Measurements from ENCODE around the gene GPR160. TPM values are rescaled to one million over a fixed set of nuclear protein-coding genes. Genes with fewer than 3 reads are reported as not detected.

GPR160 gene
- total RNA-seq, 1 donor from 2014 or later: 65.5 TPM

- DNase-seq (no peak), ATAC-seq (ENCODE audit: low read depth) (no peak)
- POLR2A ChIA-PET: interaction anchor here (0.7 to 8.2 kb wide), 19 partner anchors 9 to 299 kb away, joined by 3 to 121 read pairs (median 7); partner anchors contain the start of genes ACTRT3, GPR160, LRRC34 and LRRIQ4
- H3K4me3 Mint-ChIP-seq: peak overlapping the region; percentile 66
- H3K4me1 Mint-ChIP-seq: peaks cover 51% of the 10 kb centered on the region
- TF ChIP-seq CTCF (IDR thresholded peaks at IDR 0.05): no peak
- peak overlapping the region; percentile 87 for H3K27ac Mint-ChIP-seq
- H3K27me3 Mint-ChIP-seq: no peaks in the 10 kb centered on the region
- CTCF ChIA-PET: interaction anchor here (0.8 to 2.4 kb wide), 5 partner anchors 11 to 92 kb away, joined by 4 to 6 read pairs (median 5); no protein-coding TSS in a partner anchor
- no peaks in the 10 kb centered on the region for H3K9me3 Mint-ChIP-seq
- intact Hi-C loops (cut with micrococcal nuclease): loop anchor here (2.0 to 10.0 kb wide), 4 partner anchors 123 to 810 kb away; partner anchors contain the start of genes MECOM, PHC3 and SKIL
- peaks cover 8% of the 10 kb centered on the region for H3K36me3 Mint-ChIP-seq (ENCODE audit: low read depth)
These were observed 19.8 kb downstream of the GPR160 start for GRCh38 chr3:170057550-170057949.

GRCh38 chr3:170058127-170058526, 20.3 kb downstream of the GPR160 start:
- peaks cover 11% of the 10 kb centered on the region for H3K36me3 Mint-ChIP-seq (ENCODE audit: low read depth)
- peak overlapping the region; percentile 87 for H3K27ac Mint-ChIP-seq
- DNase-seq (no peak), ATAC-seq (ENCODE audit: low read depth) (peak; percentile 23)
- peak overlapping the region; percentile 66 for H3K4me3 Mint-ChIP-seq
- POLR2A ChIA-PET: interaction anchor here (0.7 to 8.2 kb wide), 17 partner anchors 8 to 298 kb away, joined by 3 to 121 read pairs (median 7); partner anchors contain the start of genes ACTRT3, GPR160, PHC3 and SEC62
- H3K9me3 Mint-ChIP-seq: no peaks in the 10 kb centered on the region
- no peak for TF ChIP-seq CTCF (IDR thresholded peaks at IDR 0.05)
- CTCF ChIA-PET: interaction anchor here (1.1 to 2.4 kb wide), 3 partner anchors 11 to 36 kb away, joined by 4 to 6 read pairs (median 5); no protein-coding TSS in a partner anchor
- peaks cover 51% of the 10 kb centered on the region for H3K4me1 Mint-ChIP-seq
- intact Hi-C loops (cut with micrococcal nuclease): loop anchor here (5.0 to 10.0 kb wide), 2 partner anchors 393 to 809 kb away; partner anchors contain the start of gene MECOM
- no peaks in the 10 kb centered on the region for H3K27me3 Mint-ChIP-seq

GRCh38 chr3:170059447-170059846, 21.7 kb downstream of the GPR160 start:
- intact Hi-C loops (cut with micrococcal nuclease): loop anchor here (5.0 to 10.0 kb wide), 2 partner anchors 395 to 808 kb away; partner anchors contain the start of gene MECOM
- H3K27ac Mint-ChIP-seq: peak overlapping the region; percentile 46
- ChIA-PET CTCF (no interaction called here), POLR2A (interaction anchor here (1.2 to 8.2 kb wide), 3 partner anchors 15 to 22 kb away, joined by 3 to 121 read pairs (median 6); partner anchors contain the start of gene GPR160)
- H3K4me1 Mint-ChIP-seq: peaks cover 45% of the 10 kb centered on the region
- TF ChIP-seq CTCF (IDR thresholded peaks at IDR 0.05): no peak
- H3K4me3 Mint-ChIP-seq: no peak overlapping the region
- ATAC-seq (ENCODE audit: low read depth) (no peak), DNase-seq (no peak)
- H3K9me3 Mint-ChIP-seq: no peaks in the 10 kb centered on the region
- no peaks in the 10 kb centered on the region for H3K27me3 Mint-ChIP-seq
- peaks cover 18% of the 10 kb centered on the region for H3K36me3 Mint-ChIP-seq (ENCODE audit: low read depth)

- ChIA-PET CTCF (no interaction called here), POLR2A (interaction anchor here (0.8 kb wide), 1 partner anchor 17 kb away, joined by 3 read pairs; no protein-coding TSS in a partner anchor)
- Mint-ChIP-seq H3K4me1 (peaks cover 19% of the 10 kb centered on the region), H3K27me3 (no peaks in the 10 kb centered on the region), H3K27ac (no peak overlapping the region), H3K9me3 (no peaks in the 10 kb centered on the region), H3K4me3 (no peak overlapping the region), H3K36me3 (ENCODE audit: low read depth) (peaks cover 28% of the 10 kb centered on the region)
- intact Hi-C loops (cut with micrococcal nuclease): no loop called here
- no peak for DNase-seq
- no peak for ATAC-seq (ENCODE audit: low read depth)
- no peak for TF ChIP-seq CTCF (IDR thresholded peaks at IDR 0.05)
These were observed 24.3 kb downstream of the GPR160 start for GRCh38 chr3:170062068-170062467.

- ATAC-seq (ENCODE audit: low read depth): no peak
- TF ChIP-seq CTCF (IDR thresholded peaks at IDR 0.05): no peak
- CTCF ChIA-PET: no interaction called here
- H3K27me3 Mint-ChIP-seq: no peaks in the 10 kb centered on the region
- POLR2A ChIA-PET: interaction anchor here (0.7 to 0.8 kb wide), 4 partner anchors 18 to 295 kb away, joined by 3 to 5 read pairs (median 4); partner anchors contain the start of gene SKIL
- H3K4me1 Mint-ChIP-seq: peaks cover 12% of the 10 kb centered on the region
- H3K4me3 Mint-ChIP-seq: no peak overlapping the region
- peaks cover 34% of the 10 kb centered on the region for H3K36me3 Mint-ChIP-seq (ENCODE audit: low read depth)
- no peak for DNase-seq
- intact Hi-C loops (cut with micrococcal nuclease): no loop called here
- H3K9me3 Mint-ChIP-seq: no peaks in the 10 kb centered on the region
- no peak overlapping the region for H3K27ac Mint-ChIP-seq
These were observed 25.0 kb downstream of the GPR160 start for GRCh38 chr3:170062769-170063168.
